Smooth muscle cell (in vitro differentiated cells): Measurements from ENCODE around the gene EMC1. TPM values are rescaled to one million over a fixed set of nuclear protein-coding genes. Genes with fewer than 3 reads are reported as not detected.
A peak's percentile ranks its signal among the peaks of the same experiment; 100 is the strongest.
"Not testable (repeated sequence)": the region's sequence is repeated elsewhere in the genome, so short reads cannot be mapped to it uniquely, and the experiment has no call there.

ENCODE experiments used
- DNase-seq: peaks from one replicate; lab custom pipeline; 2025; ENCODE audit not compliant: unreplicated experiment; lab: John Stamatoyannopoulos, UW
- H2AFZ ChIP-seq: fragments of 200-600 bp; sonication (generic); 2 replicates; pipeline ENCODE4 v1.6.0; 2016; ENCODE audit warnings: antibody characterized with exemption, low read depth, mild to moderate bottlenecking
- H3F3A ChIP-seq: fragments of 200-600 bp; sonication (generic); 2 replicates; pipeline ENCODE4 v1.6.0; 2017; ENCODE audit warnings: antibody characterized with exemption, low read depth
- H3K27ac ChIP-seq: fragments of 200-600 bp; sonication (generic); 2 replicates; pipeline ENCODE4 v1.5.1; 2016; ENCODE audit warnings: low read depth, mild to moderate bottlenecking
- H3K27me3 ChIP-seq: fragments of 200-600 bp; sonication (generic); 2 replicates; pipeline ENCODE4 v1.6.1; 2016; ENCODE audit warnings: low read depth, mild to moderate bottlenecking
- H3K36me3 ChIP-seq: fragments of 200-600 bp; sonication (generic); 2 replicates; pipeline ENCODE4 v1.5.1; 2016; ENCODE audit warnings: low read depth
- H3K4me1 ChIP-seq: fragments of 200-600 bp; sonication (generic); 2 replicates; pipeline ENCODE4 v1.5.1; 2016; ENCODE audit warnings: low read depth
- H3K4me2 ChIP-seq: fragments of 200-600 bp; sonication (generic); 2 replicates; pipeline ENCODE4 v1.6.0; 2016; ENCODE audit warnings: mild to moderate bottlenecking
- H3K4me3 ChIP-seq: fragments of 200-600 bp; sonication (generic); 2 replicates; pipeline ENCODE4 v1.5.1; 2016; ENCODE audit warnings: mild to moderate bottlenecking
- H3K79me2 ChIP-seq: fragments of 200-600 bp; sonication (generic); 2 replicates; pipeline ENCODE4 v1.6.0; 2016; ENCODE audit warnings: low read depth, mild to moderate bottlenecking
- H3K9ac ChIP-seq: fragments of 200-600 bp; sonication (generic); 2 replicates; pipeline ENCODE4 v1.6.0; 2016; ENCODE audit warnings: low read depth
- H3K9me3 ChIP-seq: fragments of 200-600 bp; sonication (generic); replicated peaks from 2 replicates; pipeline ENCODE4 v1.5.1; 2016; ENCODE audit warnings: low read depth
- H4K20me1 ChIP-seq: fragments of 200-600 bp; sonication (generic); 2 replicates; pipeline ENCODE4 v1.6.0; 2016; ENCODE audit warnings: low read depth
- CTCF ChIP-seq: fragments of 200-600 bp; sonication (generic); IDR thresholded peaks from 2 replicates; pipeline ENCODE4 v1.5.1; 2017; ENCODE audit warnings: borderline replicate concordance, mild to moderate bottlenecking, antibody characterized with exemption; ENCODE audit not compliant: insufficient read depth, poor library complexity, severe bottlenecking
- WGBS: methylation state at CpG from one replicate; pipeline ENCODE4 v1.1.7; 2016; ENCODE audit warnings: low lambda C conversion rate; 5-methylcytosine and 5-hydroxymethylcytosine counted together
- polyA plus RNA-seq: library from polyadenylated mRNA; unstranded; fragments of >200 nt; fragmentation: Nextera tagmentation; extraction: Ambion mirVana; gene quantifications from 2 replicates; pipeline ENCODE4 v1.2.1, GENCODE V29; 2016
- total RNA-seq: library from RNA; depleted of rRNA; stranded (reverse); fragments of >200 nt; gene quantifications from 2 replicates; pipeline ENCODE4 v1.2.3, GENCODE V29; 2014

EMC1 gene
- total and polyA plus RNA-seq, 2 experiments from 2014 or later, result 48.8 to 54.4 TPM

DNA sequence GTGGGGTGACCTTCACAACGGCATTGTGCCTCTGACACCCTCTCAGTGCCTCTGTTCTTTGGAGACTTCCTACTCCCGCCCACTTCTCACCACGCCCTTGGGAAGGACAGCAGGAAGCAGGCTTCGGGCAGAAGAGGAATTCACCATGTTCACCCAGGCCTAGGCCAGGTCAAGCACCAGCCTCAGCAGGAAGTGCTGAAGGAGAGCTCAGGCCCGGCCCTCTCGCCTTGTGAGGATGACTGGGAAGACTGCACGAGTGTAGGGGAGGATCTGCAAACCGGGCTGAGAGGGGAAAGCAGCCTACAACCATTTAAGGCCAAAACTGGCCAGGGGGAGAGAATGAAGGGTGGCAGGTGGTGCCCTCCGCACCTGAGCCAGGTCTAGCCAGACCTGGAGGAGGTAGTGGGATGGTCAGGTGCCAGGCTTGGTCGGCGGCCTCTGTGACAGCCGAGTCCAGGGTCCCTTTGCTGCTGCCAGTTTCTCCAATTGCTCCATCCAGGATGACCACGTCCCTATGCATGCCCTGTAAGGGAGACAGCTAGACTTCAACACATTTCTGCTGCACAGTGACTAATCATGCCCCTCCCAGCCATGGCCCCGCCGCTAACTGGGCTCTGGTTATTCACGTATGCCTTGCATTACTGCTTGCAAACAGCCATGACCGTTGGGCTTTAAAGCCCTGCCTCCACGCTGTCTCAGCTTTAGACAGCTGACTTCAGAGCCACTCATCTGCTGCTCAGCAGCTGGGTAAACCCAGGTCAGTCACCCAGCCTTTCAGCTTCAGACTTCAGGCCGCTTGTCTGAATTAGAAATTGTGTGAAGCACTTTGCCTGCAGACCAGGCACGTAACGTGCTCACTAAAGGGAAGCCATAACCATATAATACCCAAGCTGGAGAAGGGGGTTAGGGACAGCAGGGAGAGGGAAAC, 9.2 kb upstream of the EMC1 start:
- WGBS, result 82% methylated on average over 21 of the region's 21 CpGs
- H3K4me2 ChIP-seq, result no peak overlapping the region
- no peaks in the 10 kb centered on the region for H3K79me2 ChIP-seq
- no peaks in the 10 kb centered on the region for H3K36me3 ChIP-seq
- DNase-seq, result no peak
- H4K20me1 ChIP-seq, result no peaks in the 10 kb centered on the region
- H3F3A ChIP-seq, result no peaks in the 10 kb centered on the region
- H3K27ac ChIP-seq, result peak overlapping the region; percentile 23
- H3K4me3 ChIP-seq, result no peak overlapping the region
- no peaks in the 10 kb centered on the region for H3K4me1 ChIP-seq
- no peaks in the 10 kb centered on the region for H3K9me3 ChIP-seq
- no peak overlapping the region for H2AFZ ChIP-seq
- TF ChIP-seq CTCF, result no peak
- H3K27me3 ChIP-seq, result no peaks in the 10 kb centered on the region
- no peak overlapping the region for H3K9ac ChIP-seq

DNA sequence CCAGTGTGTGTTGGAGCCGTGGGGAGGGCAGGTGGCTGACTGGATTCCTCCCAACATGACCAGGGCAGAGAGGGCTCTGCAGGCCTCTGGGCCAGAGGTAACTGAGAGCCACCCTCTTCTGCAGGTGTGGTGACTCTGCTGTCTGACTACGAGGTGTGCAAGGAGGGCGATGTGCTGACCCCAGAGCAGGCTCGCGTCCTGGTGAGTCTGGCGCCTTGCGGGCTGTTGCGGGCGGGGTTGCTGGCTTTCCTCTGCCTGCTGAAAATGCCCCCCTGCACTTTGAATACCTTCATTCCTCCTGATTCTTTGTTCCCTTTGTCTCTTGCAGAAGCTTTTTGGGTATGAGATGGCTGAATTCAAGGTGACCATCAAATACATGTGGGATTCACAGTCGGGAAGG, 7.0 kb upstream of the EMC1 start:
- Histone ChIP-seq H3K27me3 (no peaks in the 10 kb centered on the region), H3K27ac (no peak overlapping the region), H3K36me3 (no peaks in the 10 kb centered on the region), H3K4me1 (peaks cover 4% of the 10 kb centered on the region), H3F3A (no peaks in the 10 kb centered on the region), H3K79me2 (peaks cover 18% of the 10 kb centered on the region), H3K4me3 (no peak overlapping the region), H2AFZ (no peak overlapping the region), H3K4me2 (no peak overlapping the region), H3K9me3 (no peaks in the 10 kb centered on the region), H3K9ac (no peak overlapping the region), H4K20me1 (peaks cover 2% of the 10 kb centered on the region)
- WGBS, result 98% methylated on average over 10 of the region's 10 CpGs
- no peak for TF ChIP-seq CTCF
- no peak for DNase-seq

GRCh38 chr1:19257178-19257914, 6.0 kb upstream of the EMC1 start:
- Histone ChIP-seq H3K9ac (no peak overlapping the region), H3K27ac (no peak overlapping the region), H3K4me3 (no peak overlapping the region), H4K20me1 (peaks cover 6% of the 10 kb centered on the region), H2AFZ (no peak overlapping the region), H3F3A (no peaks in the 10 kb centered on the region), H3K4me1 (peaks cover 14% of the 10 kb centered on the region), H3K9me3 (no peaks in the 10 kb centered on the region), H3K36me3 (no peaks in the 10 kb centered on the region), H3K27me3 (no peaks in the 10 kb centered on the region), H3K4me2 (no peak overlapping the region), H3K79me2 (peaks cover 28% of the 10 kb centered on the region)
- 87% methylated on average over 15 of the region's 15 CpGs for WGBS
- no peak for DNase-seq
- TF ChIP-seq CTCF, result no peak

DNA sequence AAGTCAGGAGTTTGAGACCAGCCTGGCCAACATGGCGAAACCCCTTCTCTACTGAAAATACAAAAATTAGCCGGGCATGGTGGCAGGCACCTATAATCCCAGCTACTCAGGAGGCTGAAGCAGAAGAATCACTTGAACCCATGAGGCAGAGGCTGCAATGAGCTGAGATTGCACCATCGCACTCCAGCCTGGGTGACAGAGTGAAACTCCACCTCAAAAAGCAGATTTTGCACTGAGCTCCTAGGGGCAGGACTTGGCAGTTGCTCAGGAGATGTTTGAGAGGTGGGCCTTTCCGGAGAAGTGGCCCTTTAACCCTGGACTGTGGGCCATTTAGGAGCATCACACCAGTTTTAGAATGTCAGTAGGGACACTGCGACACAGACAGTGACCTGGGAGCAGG, 5.0 kb upstream of the EMC1 start:
- H3K4me3 ChIP-seq, H3K4me2 ChIP-seq, H3K27me3 ChIP-seq, H3K9ac ChIP-seq, H3K36me3 ChIP-seq, H3K27ac ChIP-seq, H2AFZ ChIP-seq, DNase-seq, H4K20me1 ChIP-seq, H3F3A ChIP-seq, H3K9me3 ChIP-seq: not testable (repeated sequence)
- H3K4me1 ChIP-seq, result peaks cover 14% of the 10 kb centered on the region
- WGBS, result 99% methylated on average over 5 of the region's 5 CpGs
- H3K79me2 ChIP-seq, result peaks cover 36% of the 10 kb centered on the region
